HG03025 (cell line): ENCODE data around the gene EIF3A.
"Not testable (repeated sequence)": the region's sequence is repeated elsewhere in the genome, so short reads cannot be mapped to it uniquely, and the experiment has no call there.

Experiments
- ATAC-seq: cut with Tn5 transposase; IDR thresholded peaks from one replicate; pipeline ENCODE4 v1.9.1; 2021; ENCODE audit warnings: mild to moderate bottlenecking, moderate library complexity; ENCODE audit not compliant: unreplicated experiment, low FRiP score

EIF3A gene

GRCh38 chr10:119051775-119052174 is 28.8 kb downstream of the EIF3A start:
- ATAC-seq: no peak

DNA sequence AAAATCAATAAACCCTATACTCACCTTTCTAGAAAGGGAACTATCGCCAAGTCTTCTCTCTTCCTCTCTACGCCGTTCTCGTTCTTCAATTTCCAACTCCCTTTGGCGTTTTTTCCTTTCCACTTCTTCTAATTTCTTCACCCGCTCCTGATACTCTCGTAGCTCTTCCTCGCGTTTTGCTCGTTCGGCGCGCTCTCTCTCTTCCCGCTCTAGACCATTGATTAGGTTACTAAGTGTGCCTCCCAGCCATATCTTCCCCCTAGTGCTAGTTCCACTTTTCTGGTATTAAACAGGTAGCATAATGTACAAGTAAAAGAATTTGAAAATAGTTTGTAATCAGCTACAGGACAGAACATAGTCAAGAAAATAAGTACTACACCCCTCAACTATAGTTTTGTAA is 30.8 kb downstream of the EIF3A start:
- no peak for ATAC-seq

DNA sequence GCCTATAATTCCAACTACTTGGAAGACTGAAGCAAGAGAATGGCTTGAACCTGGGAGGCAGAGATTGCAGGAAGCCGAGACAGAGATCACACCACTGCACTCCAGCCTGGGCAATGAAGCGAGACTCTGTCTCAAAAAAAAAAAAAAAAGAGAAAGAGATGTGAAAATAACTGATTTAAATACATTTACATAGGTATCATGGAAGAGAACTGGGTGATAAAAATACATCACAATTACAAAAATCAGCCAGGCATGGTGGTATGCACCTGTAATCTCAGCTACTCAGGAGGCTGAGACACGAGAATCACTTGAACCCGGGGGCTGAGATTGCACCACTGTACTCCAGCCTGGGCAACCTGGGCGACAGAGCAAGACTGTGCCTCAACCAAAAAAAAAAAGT is 31.3 kb downstream of the EIF3A start:
- ATAC-seq: no peak

DNA sequence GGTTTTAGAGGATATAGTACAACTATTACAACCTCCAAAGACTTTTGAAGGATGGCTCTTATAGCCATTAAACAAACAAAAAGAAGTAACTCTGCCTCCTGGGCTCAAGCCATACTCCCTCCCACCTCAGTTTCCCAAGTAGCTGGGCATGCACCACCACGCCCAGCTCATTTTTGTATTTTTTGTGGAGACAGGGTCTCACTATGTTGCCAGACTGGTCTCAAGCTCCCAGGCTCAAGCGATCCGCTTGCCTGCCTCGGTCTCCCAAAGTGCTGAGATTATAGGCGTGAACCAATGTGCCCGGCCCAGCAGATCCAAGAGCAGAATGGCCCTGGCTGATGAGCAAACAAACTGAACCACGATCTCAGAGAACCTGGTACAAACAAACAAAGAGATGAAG is 35.1 kb downstream of the EIF3A start:
- no peak for ATAC-seq

DNA sequence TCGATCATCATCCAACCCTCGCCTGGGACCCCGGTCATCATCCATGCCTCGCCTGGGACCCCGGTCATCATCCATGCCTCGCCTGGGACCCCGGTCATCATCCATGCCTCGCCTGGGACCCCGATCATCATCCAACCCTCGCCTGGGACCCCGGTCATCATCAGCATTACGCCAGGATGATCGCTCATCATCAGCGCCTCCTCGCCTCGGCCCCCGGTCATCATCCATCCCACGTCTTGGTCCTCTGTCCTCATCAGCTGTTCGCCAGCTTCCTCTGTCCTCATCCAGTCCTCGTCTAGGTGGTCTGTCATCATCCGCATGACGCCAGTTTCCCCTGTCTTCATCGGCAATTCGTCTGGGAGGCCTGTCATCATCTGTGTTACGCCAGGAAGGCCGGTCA is 38.4 kb downstream of the EIF3A start:
- ATAC-seq: no peak

GRCh38 chr10:119041326-119041725 is 39.3 kb downstream of the EIF3A start:
- no peak for ATAC-seq

GRCh38 chr10:119039161-119039560 is 41.5 kb downstream of the EIF3A start:
- no peak for ATAC-seq

DNA sequence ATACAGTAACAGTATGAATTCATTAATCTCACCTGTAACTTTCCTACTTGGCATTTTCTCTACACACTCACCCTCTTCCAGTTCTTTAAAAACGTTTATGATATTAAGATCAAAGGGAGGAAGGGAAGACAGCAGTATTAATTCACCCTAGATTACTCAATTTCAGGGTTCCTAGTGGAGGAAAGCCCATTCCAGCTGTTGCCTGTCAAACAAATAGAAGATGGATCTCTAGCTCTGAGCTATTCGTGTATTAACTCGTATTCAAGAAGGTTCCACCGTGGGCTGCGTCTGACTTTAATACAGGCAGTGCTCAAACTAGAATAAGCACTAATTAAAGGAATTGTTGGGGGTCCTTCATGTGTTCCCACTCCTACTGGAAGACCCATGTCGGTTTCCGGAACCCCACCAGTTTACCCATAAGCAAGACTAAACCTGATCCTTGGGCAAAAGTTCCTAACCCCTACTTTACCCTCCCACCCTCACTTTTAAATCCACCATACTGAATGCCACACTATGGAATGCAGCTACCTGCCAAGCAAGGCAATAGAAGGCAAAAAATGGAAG is 49.0 kb downstream of the EIF3A start:
- no peak for ATAC-seq

DNA sequence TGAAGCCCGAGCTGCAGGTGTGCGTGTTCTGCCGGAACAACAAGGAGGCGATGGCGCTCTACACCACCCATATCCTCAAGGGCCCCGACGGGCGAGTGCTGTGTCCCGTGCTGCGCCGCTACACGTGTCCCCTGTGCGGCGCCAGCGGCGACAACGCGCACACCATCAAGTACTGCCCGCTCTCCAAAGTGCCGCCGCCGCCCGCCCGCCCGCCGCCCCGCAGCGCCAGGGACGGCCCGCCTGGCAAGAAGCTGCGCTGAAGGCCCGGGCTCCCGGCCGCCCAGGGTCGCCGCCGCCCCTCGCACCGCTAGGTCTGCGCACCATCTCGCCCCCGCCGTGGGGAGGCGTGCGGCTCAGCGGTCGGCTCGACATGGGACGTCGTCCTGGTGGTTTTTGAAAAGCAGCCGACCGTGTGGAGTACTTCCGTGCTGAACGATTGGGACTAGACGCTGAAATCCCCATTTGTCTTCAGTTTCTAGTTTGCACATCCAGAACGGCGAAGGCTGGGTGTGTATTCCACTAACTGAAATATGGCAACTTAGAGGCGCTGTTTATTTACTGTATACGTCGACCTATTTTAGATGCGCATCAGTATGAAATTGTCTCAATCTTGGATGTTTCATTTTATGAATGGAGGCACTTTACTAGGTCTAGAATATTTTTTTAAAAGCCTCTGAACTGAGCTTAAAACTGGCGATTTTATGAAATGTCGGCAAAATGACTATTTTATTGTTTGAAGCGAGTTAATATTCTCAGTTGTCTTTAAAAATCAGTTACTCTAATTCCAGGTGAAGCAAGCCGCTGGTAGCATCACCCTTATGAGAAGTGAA is 50.0 kb downstream of the EIF3A start:
- peak; percentile 46 for ATAC-seq

DNA sequence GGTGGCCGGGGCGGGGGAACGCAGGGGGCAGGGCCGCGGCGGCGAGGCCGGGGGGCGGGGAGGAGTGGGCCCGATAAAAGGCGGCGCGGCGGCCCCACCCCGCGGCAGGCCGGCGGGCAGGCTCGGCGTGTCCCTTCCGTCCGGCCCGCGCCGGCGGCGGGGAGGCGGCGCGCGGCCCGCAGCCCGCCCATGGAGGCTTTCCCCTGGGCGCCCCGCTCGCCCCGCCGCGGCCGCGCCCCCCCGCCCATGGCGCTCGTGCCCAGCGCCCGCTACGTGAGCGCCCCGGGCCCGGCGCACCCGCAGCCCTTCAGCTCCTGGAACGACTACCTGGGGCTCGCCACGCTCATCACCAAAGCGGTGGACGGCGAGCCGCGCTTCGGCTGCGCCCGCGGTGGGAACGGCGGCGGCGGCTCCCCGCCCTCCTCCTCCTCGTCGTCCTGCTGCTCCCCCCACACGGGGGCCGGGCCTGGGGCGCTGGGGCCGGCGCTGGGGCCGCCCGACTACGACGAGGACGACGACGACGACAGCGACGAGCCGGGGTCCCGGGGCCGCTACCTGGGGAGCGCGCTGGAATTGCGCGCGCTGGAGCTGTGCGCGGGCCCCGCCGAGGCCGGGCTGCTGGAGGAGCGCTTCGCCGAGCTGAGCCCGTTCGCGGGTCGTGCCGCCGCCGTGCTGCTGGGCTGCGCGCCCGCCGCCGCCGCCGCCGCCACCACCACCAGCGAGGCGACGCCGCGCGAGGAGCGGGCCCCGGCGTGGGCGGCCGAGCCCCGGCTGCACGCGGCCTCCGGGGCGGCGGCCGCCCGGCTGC is 50.8 kb downstream of the EIF3A start, which contains the start of gene NANOS1:
NANOS1 (plus strand) TSS at position 102 of the 808 bp plus-strand sequence; CDS start at position 190, 88 bp downstream.
- ATAC-seq: peak; percentile 22

GRCh38 chr10:119028900-119029612 is 51.6 kb downstream of the EIF3A start:
- ATAC-seq: peak; percentile 55

DNA sequence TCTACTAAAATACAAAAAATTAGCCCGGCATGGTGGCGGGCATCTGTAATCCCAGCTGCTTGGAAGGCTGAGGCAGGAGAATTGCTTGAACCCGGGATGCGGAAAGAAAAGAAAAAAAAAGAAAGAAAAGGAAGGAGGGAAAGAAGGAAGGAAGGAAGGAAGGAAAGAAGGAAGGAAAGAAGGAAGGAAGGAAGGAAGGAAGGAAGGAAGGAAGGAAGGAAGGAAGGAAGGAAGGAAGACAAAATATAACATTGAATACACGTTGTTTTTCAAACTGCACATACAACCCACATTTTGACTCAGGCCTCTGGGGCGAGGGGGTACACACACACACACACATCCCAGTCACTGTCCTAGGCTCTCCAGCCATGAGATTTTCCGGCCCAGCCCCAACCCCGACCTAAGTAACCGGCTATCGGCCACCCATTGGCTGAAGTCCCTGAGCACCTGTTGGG is 52.1 kb downstream of the EIF3A start:
- ATAC-seq: not testable (repeated sequence)

DNA sequence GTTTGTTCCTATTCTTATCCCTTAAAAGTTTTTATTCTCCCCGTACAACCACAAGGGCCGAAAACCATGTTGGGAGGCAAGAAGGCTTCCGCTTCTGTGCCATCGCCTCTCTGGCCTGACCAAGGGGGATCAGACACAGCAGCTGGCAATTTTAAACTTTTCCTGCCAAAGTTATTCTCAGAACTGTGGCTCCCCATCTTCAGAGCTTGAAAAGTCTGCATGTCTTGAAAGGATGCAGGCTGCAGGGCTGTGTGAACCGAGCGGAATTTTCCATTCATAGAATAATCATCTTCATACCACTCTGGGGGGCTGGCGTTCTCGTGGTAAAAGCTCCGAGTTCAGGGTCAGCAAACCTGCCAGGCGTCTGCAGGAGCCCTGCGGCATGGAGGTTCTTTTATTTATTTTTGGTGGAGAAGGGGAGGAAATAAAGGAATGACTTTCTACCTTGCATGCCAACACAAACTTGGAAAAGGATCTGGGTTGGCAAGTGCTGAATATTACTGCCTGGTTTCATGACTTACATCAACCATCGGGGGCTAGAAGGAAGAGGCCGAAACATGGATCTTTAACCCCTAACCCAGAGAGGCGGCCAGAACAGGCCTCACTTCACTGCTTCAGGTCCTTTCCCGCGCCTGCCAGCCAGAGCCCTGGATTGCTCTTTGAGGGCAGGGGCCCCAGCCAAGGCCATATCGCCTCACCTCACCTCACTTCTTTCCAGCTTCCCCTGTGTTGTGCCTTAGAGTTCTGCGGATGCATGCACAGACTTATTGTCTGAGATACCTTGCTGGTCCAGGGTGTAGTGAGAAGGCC is 54.1 kb downstream of the EIF3A start:
- ATAC-seq: no peak

GRCh38 chr10:119025776-119026175 is 54.8 kb downstream of the EIF3A start:
- ATAC-seq: no peak

- ATAC-seq: no peak
Observed at GRCh38 chr10:119025336-119025735, 55.3 kb downstream of the EIF3A start.

DNA sequence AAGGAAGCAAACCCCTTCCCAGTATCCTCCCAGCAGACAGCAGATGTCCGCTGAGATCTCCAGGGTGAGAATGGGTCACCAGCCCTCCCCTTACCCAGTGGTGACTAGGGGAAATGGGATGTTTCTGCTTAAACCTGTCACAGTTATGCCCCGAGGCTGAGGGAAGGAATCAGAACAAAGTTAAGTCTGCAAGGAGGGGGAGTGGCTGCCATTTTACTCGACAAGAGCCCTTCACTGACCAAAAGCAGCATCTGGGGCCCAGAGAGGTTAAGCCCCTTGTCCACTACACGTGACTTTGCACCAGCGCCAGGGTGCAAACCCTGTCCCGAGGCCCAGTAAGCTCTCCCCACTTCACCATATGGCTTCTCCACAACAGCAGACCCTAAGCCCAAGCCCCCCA is 55.7 kb downstream of the EIF3A start:
- ATAC-seq: no peak

- ATAC-seq: no peak
Observed at GRCh38 chr10:119023553-119023868, 57.1 kb downstream of the EIF3A start.

GRCh38 chr10:119022846-119023552 is 57.6 kb downstream of the EIF3A start:
- ATAC-seq: no peak

DNA sequence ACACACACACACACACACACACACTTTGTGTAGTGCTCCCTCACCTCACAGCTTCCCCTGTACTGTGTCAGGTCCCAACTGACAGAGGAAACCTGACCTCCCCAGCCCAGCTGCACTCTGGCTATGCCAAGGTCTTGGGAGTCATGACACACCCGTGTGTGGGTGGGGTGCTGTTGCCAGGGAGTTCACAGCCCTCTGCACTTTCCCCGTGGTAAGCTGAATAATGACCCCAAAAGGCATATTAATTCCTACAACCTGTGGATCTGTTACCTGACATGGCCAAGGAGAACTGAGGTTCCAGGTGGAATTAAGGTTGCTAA is 60.0 kb downstream of the EIF3A start:
- ATAC-seq: no peak

DNA sequence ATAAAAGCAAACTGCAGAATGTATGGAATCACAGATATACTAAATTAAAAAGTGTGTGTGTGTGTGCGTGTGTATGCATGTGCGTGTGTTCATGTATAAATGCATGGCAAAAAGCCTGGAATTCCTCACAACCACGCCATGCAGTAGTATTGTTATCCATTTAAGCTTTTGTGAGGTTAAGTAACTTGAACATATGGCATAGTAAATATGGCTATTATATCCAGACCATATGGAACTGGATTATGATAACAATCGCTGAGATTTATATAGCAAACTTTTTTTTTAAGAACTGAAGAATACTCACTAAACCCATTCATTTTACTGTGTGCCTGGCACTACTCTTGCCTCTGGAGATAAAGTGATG is 73.4 kb downstream of the EIF3A start:
- ATAC-seq: no peak
